OCI-M2 (cell line): Measurements from ENCODE around the gene ZC2HC1C.
A peak's percentile ranks its signal among the peaks of the same experiment; 100 is the strongest.
"Not testable (repeated sequence)": the region's sequence is repeated elsewhere in the genome, so short reads cannot be mapped to it uniquely, and the experiment has no call there.

Source experiments
- DNase-seq: peaks from one replicate; lab custom pipeline; 2025; ENCODE audit not compliant: unreplicated experiment; lab: John Stamatoyannopoulos, UW

Gene ZC2HC1C

DNA sequence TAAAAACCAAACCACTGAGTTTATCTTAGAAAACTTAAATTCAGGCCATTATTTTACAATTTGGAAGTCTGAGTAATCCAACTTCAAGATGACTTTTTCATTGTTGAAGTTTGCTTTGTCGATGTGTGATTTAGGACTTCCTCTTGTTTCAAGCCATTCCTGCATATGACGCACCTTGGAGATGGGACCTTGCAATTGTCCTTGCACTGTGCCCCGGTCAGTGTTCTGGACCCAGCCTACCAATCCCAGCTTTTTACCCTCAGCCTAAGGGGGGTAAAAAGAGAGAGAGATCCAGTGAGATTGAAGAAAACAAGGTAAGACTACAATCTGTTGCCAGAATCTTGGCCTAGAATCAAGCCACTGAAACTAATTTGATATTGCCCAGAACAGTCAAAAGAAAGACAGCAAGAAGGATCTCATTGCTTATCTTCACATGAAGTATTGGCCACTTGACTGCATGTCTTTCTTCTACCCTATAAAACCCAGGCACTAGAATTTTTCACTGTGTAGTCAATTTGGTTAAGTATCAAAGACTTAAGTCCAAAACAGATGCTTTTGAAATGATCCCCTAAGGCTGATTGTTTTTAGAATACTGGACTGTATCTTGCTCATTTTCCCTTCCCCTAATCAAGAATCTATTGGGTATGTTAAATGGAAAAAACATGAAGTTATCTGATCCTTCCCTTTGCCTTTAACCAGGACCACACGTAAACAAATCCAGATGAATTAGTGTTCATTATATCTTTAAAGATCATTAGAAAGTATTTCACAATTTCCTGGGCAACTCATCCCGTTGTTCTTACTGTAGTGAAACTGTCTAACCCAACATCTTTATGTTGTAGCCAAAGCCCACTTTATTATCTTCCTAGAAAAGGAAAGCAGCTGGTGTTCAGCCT is 15.8 kb upstream of the ZC2HC1C start:
- DNase-seq, result no peak

DNA sequence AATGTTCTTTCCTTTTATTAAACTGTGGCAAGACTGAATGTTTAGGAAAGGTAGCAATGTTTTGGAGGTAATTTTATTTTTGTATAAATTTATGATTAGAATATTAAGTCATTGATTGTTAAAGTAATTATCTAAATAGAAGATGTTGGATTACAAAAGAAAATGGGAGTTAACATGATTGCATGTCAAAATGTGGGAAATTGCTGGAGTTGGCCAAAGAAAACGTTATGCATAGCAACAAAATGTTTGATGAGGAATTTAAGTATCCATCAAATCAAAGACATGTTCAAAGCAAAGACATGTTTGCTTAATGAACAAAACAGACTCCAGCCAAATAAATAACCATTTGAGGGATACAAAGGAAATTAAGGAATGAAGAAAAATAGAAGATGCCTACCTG is 15.0 kb upstream of the ZC2HC1C start:
- no peak for DNase-seq

DNA sequence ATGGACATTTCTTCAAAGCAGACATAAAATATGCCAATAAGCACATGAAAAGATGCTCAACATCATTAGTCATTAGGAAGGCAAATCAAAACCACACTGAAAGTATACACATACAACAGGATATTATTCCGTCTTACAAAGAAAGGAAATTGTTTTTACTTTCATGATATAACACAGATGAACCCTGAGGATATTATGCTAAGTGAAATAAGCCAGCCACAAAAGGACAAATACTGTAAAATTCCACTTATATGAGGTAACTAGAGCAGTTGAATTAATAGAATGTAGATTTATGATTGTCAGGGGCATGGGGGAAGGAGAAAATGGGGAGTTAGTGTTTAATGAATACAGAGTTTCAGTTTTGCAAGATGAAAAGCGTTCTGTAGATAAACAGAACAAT is 9.8 kb upstream of the ZC2HC1C start:
- no peak for DNase-seq

DNA sequence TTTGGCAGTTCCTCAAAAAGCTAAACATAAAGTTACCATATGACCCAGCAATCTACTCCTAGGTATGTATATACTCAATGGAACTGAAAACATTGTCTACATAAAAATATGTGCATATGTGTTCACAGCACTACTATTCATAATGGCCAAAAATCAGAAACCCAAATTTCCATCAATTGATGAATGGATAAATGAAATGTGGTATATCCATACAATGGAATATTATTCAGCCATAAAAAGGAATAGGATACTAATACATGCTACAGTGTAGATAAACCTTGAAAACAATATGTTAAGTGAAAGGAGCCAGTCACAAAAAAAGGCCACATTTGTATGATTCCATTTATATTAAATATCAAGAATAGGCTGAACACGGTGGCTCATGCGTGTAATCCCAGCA is 9.0 kb upstream of the ZC2HC1C start:
- DNase-seq, result no peak

DNA sequence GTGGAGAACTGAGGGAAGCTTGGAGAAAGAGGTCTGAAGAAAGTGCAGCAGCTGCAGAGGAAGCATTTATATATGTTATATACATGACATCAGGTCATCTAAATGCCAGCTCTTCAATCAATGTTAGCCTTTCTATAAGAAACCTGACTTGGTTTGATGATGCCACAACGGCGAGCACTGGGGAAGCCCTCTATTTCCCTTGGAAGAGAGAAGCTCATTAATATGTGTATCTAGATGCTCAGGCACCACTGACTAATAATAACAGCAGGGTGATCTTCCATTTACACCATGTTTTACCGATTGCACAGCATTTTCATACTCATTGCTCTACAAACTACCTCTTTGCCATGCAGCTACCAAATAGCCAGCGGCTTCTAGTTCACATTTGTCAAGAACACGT is 6.4 kb upstream of the ZC2HC1C start:
- DNase-seq, result no peak

DNA sequence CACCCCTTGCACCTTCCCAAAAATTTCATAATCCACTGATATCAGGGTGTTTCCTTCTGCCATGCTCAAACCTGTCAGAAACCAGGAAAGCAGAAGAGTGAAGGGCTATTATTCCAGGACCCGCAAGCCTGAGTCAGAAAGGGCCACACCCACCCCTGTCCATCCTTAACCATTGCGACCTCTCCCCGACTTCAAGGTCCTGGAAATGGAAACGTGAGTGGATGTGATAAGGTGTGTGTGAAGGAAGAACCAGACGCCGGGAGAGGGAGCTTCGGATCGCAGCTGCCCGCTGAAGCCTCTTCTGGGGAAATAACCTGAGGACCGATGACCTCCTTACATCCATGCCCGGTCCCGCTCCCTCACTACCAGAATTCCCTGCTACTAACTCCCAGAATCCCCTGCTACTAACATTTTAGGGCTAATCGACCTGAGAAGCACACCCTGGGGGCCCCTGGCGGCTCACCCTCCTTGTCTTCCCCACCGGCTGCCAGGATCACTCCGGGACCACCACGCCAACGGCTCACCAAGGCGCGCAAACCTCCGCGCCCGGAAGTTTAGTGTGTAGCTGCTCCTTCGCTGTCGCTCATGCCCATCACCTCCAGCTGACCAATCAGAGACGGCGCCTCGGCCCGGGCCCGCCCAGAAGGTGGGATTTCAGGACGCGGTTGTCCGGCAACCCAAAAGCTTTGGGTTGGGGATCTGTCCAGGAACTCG is 5.8 kb upstream of the ZC2HC1C start, which contains the start of gene ACYP1:
Gene ACYP1 (minus strand): TSS at position 534 of the 714 bp plus-strand sequence. CDS start 471 bp downstream, at position 63.
- DNase-seq, result peak; percentile 78

DNA sequence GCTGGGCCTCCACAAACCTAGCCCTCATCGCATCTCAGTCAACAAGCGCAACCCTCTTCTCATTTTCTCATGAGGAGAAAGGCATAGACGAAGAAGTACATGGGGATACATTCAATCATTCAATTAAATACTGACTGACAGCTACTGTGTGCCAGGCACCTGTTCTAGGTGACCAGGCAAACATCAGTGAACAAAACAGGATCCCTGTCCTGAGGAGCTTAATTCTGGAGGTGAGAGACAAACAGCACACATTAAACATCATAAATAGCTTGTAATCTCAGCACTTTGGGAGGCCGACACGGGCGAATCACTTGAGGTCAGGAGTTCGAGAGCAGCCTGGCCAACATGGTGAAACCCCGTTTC is 5.3 kb upstream of the ZC2HC1C start:
- no peak for DNase-seq

DNA sequence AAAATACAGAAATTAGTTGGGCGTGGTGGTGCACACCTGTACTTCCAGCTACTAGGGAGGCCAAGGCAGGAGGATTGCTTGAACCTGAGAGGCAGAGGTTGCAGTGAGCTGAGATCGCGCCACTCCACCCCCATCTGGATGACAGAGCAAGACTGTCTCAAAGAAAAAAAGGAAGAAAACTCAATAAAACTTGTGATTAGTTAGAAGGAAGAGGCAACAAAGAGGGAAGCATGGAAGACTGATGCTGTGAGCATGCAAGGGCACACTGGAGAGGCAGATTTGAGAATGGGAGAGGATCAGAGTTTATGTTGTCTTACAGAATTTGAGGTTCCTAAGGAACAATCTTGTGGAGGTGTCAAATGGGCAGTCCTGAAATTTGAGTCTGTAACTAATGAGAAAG is 2.8 kb upstream of the ZC2HC1C start:
- DNase-seq, result no peak

DNA sequence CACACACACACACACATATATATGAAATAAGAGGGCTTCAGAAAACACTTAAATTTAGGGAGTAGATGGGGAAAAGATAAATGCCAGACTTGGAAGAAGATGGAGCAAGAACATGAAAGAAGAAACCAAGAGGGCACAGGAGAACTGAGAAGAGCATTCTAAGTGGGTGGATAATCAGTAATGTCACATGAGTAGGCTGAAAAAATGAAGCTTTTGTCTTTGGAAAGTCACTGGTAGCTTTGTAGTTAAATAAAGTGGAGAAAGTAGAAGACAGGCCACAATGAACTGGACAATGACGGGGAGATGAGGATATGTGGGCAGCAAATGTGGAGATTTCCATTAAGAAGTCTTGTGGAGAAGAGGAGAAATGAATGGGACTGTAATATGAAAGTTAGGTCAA is 2.2 kb upstream of the ZC2HC1C start:
- DNase-seq, result no peak

DNA sequence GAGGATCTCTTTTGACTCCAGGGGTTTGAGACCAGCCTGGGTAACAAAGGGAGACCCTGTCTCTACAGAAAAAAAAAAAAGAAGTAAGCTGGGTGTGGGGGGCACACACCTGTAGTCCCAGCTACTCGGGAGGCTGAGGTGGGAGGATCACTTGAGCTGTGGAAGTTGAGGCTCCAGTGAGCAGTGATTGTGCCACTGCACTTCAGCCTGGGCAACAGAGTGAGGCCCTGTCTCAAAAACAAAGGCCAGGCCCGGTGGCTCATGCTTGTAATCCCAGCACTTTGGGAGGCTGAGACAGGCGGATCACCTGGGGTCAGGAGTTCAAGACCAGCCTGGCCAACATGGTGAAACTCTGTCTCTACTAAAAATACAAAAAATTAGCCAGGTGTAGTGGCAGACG is 1.7 kb upstream of the ZC2HC1C start:
- not testable (repeated sequence) for DNase-seq

DNA sequence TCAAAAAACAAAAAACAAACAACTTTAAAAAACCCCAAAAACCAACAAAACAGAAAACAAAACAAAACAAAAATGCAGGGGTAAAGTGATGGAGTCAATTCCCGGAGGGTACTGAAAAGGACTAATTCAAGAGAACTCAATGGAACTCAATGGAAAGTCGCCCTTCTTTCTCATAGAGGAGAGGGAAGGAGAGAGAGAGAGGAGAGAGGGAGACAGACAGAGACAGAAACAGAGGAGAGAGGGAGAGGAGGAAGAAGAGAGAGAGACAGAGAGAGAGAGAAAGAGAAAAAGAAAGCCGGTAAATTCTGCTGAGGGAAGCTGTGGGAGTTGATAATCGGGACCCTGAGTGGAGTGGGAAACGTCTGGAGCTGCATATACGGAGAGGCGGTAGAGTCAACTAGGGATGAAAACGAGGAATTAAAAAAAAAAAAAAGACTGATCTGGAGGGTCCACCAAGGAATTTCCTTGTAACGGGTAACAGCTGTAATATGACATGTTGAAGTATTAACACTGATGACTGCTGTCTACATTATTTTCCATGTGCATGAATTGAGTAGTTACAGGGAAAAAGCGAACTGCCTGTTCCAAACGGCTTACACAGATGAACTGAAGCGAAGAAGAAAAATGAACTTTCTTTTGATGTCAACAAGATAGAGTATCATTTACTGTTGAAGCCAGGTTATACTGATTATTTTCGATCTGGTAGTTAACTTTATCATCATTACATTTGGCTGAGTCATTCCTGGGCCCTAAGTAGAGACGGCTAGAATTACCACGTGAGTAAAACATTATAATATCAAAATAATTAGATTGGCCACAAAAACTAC is 934 bp upstream of the ZC2HC1C start:
- DNase-seq, result no peak

DNA sequence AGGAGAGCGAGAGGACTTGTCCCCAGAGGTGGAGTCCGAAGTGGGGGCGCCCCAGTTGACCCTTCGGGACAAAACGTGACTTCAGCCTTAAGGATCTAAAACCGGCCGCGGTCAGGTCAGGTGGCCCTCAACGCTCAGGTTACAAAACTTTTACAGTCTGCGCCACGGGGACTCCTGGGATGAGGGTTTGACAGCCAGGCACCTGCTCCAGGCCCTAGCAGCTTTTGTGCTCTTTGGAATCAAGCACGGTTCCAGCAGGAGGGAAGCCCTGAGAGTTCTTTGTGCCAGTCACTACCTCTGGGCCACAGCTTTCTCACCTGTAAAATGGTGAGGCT is 337 bp downstream of the ZC2HC1C start:
- DNase-seq, result no peak

DNA sequence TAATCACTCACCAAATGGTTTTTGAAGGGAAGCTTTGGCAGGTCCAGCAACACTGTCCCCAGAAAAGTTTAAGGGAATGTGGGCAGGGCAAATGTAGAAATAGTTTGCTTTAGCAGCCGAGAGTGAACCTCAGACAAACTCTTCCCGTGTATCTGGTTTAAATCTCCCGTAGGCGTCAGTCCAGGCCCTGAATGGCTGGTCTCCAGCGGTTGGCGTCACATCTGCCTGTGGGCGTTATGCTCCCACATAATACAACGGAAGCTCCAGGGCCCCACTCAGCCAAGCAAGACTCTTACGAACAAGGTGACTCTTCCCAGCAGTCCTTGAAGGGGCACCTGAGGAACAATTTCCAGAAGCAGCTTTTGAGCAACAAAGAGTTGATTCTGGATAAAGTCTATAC is 942 bp downstream of the ZC2HC1C start:
- DNase-seq, result no peak

DNA sequence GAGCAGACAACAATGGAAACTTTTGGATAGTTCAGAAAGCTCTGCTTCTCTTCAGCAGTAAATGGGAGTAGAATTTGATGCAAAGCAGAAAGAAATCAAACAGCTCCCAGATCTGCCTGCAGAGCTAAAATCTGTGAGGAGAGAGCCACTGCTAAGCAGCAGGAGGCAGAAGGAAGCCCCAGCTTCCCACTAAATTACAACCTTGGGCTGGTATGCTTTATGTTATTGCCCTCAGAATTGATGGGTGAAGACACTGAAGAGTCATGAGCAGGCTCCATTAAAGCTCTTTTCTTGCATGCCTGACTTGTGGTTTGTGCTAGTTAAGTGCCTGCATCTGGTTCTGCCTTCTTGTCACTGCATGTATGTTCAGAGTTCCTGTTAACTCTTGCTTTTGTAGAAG is 8.4 kb downstream of the ZC2HC1C start:
- no peak for DNase-seq

DNA sequence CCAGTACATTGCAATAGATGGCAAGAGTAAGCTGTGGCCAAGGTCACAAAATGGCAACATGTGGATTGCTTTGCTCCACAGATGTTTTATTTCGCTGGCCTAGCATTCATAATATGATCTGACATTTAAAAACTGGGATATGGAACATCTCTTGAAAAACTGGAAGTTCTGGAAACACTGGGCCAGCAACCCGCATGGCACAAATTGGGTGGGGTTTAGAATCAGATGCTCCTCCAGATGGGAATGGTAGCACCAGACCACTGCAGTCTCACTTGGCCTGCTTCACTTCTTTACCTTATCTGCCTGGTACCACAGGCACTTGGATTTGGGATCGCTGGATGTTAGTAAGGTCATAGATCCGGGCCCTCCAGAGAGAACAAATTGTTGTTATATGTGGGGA is 10.1 kb downstream of the ZC2HC1C start:
- DNase-seq, result no peak

DNA sequence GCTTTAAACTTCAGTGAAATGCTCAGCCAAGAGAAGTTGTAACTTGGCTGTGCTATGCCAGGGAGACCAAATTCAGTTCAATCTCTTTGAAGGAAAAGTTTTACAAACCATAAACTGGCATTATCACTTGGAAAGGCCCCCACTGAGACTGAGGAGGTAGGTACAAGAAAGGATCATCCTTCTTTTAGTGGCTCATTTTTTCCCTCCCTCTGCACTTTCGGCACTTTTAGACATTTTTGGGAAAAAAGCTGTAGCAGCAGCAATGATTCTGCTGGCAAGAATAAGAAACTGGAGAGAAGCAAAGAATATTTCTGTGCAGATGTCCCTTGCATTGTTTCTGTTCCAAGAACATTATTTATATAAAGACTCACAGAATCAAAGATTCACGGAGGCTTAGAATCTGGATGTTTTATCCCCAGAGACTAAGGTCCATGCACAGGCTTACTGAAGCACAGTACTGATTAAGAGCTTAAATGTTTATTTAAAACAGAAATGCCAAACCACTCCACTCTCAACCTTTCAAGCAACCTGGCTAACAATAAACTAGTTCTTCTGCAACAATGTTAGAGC is 12.3 kb downstream of the ZC2HC1C start:
- no peak for DNase-seq

DNA sequence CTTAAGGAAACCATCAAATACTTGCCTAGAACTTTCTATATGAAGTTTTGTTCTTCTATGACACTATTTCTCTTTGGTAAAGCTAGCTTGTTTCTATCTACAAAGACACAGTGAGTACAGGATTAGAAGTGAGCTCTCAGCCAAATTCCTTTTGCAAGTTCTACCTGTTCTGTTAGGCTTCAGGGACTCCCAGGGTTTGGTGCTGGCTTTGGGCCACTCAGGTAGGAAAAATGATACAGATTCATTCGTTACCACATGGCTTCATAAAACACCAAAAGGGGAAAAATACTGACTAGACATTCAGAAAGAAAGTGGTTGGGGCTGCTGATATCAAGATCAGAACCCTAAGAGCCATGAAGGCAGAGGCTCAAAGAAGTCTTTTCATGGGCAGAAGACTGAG is 13.8 kb downstream of the ZC2HC1C start:
- DNase-seq, result no peak

DNA sequence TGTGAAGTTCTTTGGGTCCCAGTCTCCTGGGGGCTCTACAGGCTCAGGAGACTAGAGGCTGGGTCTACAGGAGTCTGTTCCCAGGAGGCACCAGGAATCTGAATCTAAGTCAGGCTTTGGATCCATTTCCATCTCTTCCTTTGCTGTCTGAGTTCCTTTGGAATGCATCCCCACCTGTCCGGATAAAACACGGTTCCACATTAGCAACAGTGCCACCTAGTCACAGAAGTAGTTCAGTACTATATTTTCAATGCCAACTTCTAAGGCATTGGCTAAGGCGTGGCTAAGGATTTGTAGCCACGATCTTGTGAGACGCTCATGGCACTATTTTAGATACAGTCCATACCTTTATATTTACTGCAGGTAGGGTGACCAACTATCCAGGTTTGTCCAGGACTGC is 15.1 kb downstream of the ZC2HC1C start:
- no peak for DNase-seq

DNA sequence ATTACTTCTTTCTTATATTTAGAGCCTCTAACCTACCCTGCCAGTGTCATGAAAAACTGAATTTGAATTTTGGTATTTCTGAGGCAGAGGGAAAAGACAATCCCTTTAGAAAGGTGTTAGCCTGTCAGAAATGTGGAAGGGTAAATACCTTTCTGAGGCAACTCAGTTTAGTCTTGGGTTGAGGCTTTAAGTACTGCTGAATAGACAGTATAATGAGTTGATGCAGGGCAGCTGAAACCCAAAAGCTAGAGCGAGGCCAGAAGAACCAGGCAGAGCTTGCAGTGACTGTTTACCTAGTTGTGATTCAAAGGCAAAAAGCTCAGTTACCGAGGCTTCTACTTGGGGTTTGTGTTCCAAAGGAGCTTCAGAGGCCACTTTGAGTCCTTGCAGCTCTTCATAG is 18.7 kb downstream of the ZC2HC1C start:
- DNase-seq, result no peak

DNA sequence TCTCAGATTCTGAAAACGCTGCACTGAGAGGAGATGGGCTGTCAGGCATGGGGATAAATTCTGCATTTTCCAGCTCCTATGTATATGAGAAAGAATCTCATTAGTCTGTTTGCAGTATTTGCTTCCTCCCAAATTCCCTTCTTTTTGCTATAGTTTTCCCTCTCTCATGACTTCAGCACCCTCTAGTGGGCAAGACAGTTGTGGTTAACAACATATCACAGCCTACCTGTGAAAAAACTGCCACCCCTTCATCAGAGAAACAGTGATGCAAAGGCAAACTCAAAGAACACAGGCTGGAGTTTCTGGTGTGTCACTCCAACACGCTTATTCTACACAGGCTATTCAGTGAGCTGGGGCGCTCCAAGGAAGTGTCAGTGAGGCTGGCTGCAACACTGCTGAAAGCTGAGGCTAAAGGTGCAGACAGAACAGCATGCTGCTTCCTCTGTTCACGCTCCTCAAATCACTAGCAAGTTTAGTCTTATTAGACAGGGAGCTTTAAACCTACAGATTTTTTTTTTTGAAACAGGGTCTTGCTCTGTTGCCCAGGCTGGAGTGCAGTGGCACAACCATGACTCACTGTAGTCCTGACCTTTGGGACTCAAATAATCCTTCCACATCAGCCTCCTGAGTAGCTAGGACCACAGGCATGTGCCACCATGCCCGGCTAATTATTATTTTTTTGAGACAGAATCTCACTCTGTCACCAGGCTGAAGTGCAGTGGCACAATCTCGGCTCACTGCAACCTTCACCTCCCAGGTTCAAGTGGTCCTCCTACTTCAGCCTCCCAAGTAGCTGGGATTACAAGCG is 19.3 kb downstream of the ZC2HC1C start:
- no peak for DNase-seq

DNA sequence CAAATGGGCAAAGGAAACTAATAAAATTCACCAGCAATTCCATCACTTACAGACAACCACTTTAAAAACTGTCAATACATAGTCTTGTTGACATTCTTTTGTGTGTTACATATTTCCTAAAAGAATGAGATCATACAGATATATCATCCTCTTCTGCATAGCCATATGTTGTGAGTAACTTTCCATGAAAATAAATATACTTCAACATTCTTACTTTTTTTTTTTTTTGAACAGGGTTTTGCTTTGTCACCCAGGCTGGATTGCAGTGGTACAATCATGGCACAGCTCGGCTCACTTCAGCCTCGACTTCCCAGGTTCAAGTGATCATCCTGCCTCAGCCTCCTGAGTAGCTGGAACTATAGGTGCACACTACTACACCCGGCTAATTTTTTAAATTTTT is 20.9 kb downstream of the ZC2HC1C start:
- no peak for DNase-seq
